Parathyroid adenoma (tissue), 2 donors: ENCODE data around the gene EXOC3.

ENCODE experiments used
- H2AFZ ChIP-seq: fragments of 300-600 bp; sonication (generic); one replicate; pipeline ENCODE4 v1.7.0; 2017; ENCODE audit warnings: antibody characterized with exemption, mild to moderate bottlenecking
- H3K27ac ChIP-seq: fragments of 300-600 bp; sonication (generic); one replicate; pipeline ENCODE4 v1.7.0; 2017
- H3K27me3 ChIP-seq: fragments of 300-600 bp; sonication (generic); one replicate; pipeline ENCODE4 v1.7.0; 2017; ENCODE audit warnings: low read length; ENCODE audit not compliant: control insufficient read depth, insufficient read depth
- H3K36me3 ChIP-seq: fragments of 300-600 bp; sonication (generic); one replicate; pipeline ENCODE4 v1.7.0; 2017; ENCODE audit warnings: low read length; ENCODE audit not compliant: control insufficient read depth, insufficient read depth
- H3K4me1 ChIP-seq: fragments of 300-600 bp; sonication (generic); one replicate; pipeline ENCODE4 v1.7.0; 2017; ENCODE audit warnings: control low read depth
- H3K4me2 ChIP-seq: fragments of 300-600 bp; sonication (generic); one replicate; pipeline ENCODE4 v1.7.0; 2017; ENCODE audit warnings: low read length
- H3K4me3 ChIP-seq: fragments of 300-600 bp; sonication (generic); one replicate; pipeline ENCODE4 v1.7.0; 2017; ENCODE audit warnings: low read depth, low read length
- H3K79me2 ChIP-seq: fragments of 300-600 bp; sonication (generic); one replicate; pipeline ENCODE4 v1.7.0; 2017; ENCODE audit warnings: control low read depth
- H3K9ac ChIP-seq: fragments of 300-600 bp; sonication (generic); one replicate; pipeline ENCODE4 v1.7.0; 2017; ENCODE audit warnings: mild to moderate bottlenecking
- H3K9me3 ChIP-seq: fragments of 300-600 bp; sonication (generic); one replicate; pipeline ENCODE4 v1.7.0; 2017; ENCODE audit warnings: low read length; ENCODE audit not compliant: control insufficient read depth
- CTCF ChIP-seq: fragments of 300-600 bp; sonication (generic); IDR thresholded peaks from one replicate; pipeline ENCODE4 v1.7.0; 2017; ENCODE audit warnings: antibody characterized with exemption, mild to moderate bottlenecking
- donor health status: primary hyperparathyroidism.

Gene EXOC3

DNA sequence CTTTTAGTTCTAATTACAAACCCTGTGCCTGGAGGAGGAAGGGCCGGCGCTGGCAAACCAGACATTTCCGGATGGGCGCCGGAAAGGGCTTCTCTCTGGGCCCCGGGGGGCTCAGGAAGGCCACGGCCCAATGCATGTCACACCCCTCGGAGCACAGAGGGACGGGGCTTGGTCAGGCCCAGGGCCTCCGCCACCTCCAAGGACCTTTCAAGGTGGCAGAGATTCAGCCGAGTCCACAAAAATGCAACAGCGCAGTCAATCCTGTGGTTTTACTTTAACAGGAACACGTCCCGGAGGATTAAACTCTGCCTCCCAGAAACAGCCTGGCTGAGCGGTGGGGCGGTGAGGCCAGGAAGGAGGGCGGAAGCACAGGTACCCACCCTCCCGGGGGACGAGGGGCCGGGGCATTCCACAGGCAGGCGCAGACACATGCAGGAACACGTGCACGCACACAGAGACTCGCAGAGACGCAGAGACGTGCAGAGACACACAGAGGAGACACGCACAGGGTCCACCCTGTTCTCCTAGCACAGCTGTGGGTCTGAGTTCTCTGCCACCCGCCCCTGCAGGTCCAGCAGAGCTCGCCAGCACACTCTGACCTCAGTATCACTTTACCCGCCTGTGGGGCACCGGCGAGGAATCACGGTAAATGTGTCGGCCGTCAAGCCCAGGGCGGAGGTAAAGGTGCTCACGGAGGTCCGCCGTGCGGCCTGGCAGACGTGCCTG lies 58.3 kb downstream of the EXOC3 start:
- H3K27me3 ChIP-seq, result no peaks in the 10 kb centered on the region
- H3K27ac ChIP-seq, result no peak overlapping the region
- no peak overlapping the region for H2AFZ ChIP-seq
- no peak overlapping the region for H3K4me3 ChIP-seq
- no peaks in the 10 kb centered on the region for H3K9me3 ChIP-seq
- no peaks in the 10 kb centered on the region for H3K36me3 ChIP-seq
- no peaks in the 10 kb centered on the region for H3K4me1 ChIP-seq
- TF ChIP-seq CTCF, result no peak
- no peak overlapping the region for H3K9ac ChIP-seq
- H3K79me2 ChIP-seq, result no peaks in the 10 kb centered on the region
- no peak overlapping the region for H3K4me2 ChIP-seq

DNA sequence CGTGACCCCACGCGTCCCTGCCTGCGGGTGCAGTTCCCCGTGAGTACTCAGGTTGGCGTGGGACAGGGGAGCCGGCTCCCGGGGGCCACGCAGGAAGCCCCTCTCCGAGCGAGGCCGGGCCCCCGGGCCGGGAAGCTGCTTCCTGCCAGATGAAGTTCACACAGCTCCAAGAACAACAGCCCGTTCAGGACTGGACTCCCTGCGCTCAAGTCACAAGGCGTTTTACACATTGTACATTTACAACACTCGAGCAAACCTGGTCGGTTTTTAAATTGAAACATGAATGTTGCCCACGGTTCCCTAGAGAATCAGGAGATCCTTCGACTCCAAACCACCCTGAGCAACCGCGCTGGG lies 58.8 kb downstream of the EXOC3 start:
- Histone ChIP-seq H3K79me2 (no peaks in the 10 kb centered on the region), H3K36me3 (no peaks in the 10 kb centered on the region), H3K9ac (no peak overlapping the region), H3K4me3 (no peak overlapping the region), H2AFZ (no peak overlapping the region), H3K27ac (no peak overlapping the region), H3K9me3 (no peaks in the 10 kb centered on the region), H3K4me2 (no peak overlapping the region), H3K27me3 (no peaks in the 10 kb centered on the region), H3K4me1 (no peaks in the 10 kb centered on the region)
- no peak for TF ChIP-seq CTCF

DNA sequence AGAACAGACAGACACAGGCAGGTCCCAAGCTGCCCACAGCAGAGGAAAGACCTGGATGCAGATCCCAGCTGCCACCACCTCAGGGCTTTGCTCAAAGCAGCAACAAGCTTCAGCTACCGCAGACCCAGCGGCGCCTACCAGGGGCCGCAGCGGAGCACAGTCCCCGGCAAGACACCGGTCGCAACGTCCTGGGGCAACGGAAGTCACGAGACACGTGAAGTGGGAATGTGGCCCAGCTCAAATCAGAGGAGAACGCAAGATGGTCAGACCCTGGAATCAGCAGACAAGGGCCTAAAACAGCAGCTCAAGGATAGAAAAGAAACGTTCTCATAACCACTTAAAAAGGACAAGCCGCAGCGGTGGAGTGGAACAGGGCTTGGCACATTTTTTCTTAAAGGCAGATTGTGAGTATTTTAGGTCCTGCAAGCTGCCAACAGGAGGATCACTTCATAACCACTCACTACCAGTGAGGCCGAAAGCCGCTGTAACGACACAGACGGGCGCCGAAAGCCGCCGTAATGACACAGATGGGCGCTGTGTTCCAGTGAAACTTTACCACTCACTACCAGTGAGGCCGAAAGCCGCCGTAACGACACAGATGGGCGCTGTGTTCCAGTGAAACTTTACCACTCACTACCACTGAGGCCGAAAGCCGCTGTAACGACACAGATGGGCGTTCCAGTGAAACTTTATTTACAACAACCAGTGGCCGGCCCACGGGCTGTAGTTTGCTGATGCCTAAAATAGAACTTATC lies 59.5 kb downstream of the EXOC3 start:
- Histone ChIP-seq H3K9ac (no peak overlapping the region), H3K27me3 (no peaks in the 10 kb centered on the region), H3K4me1 (no peaks in the 10 kb centered on the region), H3K79me2 (no peaks in the 10 kb centered on the region), H3K4me2 (no peak overlapping the region), H3K9me3 (no peaks in the 10 kb centered on the region), H3K36me3 (no peaks in the 10 kb centered on the region), H3K4me3 (no peak overlapping the region), H3K27ac (no peak overlapping the region), H2AFZ (no peak overlapping the region)
- TF ChIP-seq CTCF, result no peak

GRCh38 chr5:504326-505154 lies 61.6 kb downstream of the EXOC3 start:
- Histone ChIP-seq H3K4me2 (no peak overlapping the region), H3K9ac (no peak overlapping the region), H3K27ac (no peak overlapping the region), H3K27me3 (no peaks in the 10 kb centered on the region), H3K4me1 (no peaks in the 10 kb centered on the region), H3K9me3 (no peaks in the 10 kb centered on the region), H2AFZ (no peak overlapping the region), H3K36me3 (no peaks in the 10 kb centered on the region), H3K4me3 (no peak overlapping the region), H3K79me2 (no peaks in the 10 kb centered on the region)
- TF ChIP-seq CTCF, result no peak
